Spleen (tissue), 11 donors: Measurements from ENCODE around the gene ATP6V0B. TPM values are rescaled to one million over a fixed set of nuclear protein-coding genes. Genes with fewer than 3 reads are reported as not detected.

Experiments
- DNase-seq: peaks from one replicate; pipeline ENCODE4 v3.0.0-alpha.2; 2020
- H3K27ac ChIP-seq, 8 donors: fragments of 200-600 bp; sonication (generic) in 7 of 8; 1 replicate in 4 of 8; 2 replicates in 4 of 8; pipeline versions ENCODE4 v1.5.0 to v1.8.0; 2016 to 2021; ENCODE audit warnings: inconsistent platforms in 4 of 8, mild to moderate bottlenecking in 4 of 8, moderate library complexity in 1 of 8
- H3K27me3 ChIP-seq, 7 donors: fragments of 200-600 bp; sonication (generic) in 6 of 7; replicated peaks in 1 of 7; 1 replicate in 4 of 7; 2 replicates in 3 of 7; pipeline versions ENCODE4 v1.5.0 to v1.8.0; 2016 to 2021; ENCODE audit warnings: inconsistent platforms in 3 of 7, mild to moderate bottlenecking in 1 of 7
- H3K36me3 ChIP-seq, 6 donors: fragments of 200-600 bp; sonication (generic) in 5 of 6; 1 replicate in 4 of 6; 2 replicates in 2 of 6; pipeline versions ENCODE4 v1.5.0 to v1.8.0; 2016 to 2021; ENCODE audit warnings: inconsistent platforms in 2 of 6
- H3K4me1 ChIP-seq, 6 donors: fragments of 200-600 bp; sonication (generic) in 5 of 6; 1 replicate in 3 of 6; 2 replicates in 3 of 6; pipeline versions ENCODE4 v1.5.0 to v1.8.0; 2016 to 2021; ENCODE audit warnings: inconsistent platforms in 3 of 6
- H3K4me3 ChIP-seq, 8 donors: fragments of 200-600 bp; sonication (generic) in 7 of 8; 1 replicate in 4 of 8; 2 replicates in 4 of 8; pipeline versions ENCODE4 v1.5.0 to v1.8.0; 2016 to 2021; ENCODE audit warnings: inconsistent platforms in 4 of 8, mild to moderate bottlenecking in 4 of 8, moderate library complexity in 2 of 8
- H3K9me3 ChIP-seq, 8 donors: fragments of 200-600 bp; sonication (generic) in 7 of 8; 1 replicate in 4 of 8; 2 replicates in 4 of 8; pipeline versions ENCODE4 v1.5.0 to v1.8.0; 2016 to 2021; ENCODE audit warnings: inconsistent platforms in 4 of 8
- CTCF ChIP-seq, 11 experiments: fragments of 200-600 bp in 7 of 11; fragments of 450-650 bp in 4 of 11; sonication (generic) in 4 of 11; IDR thresholded peaks in 8 of 11; conservative IDR thresholded peaks in 3 of 11; 1 replicate in 7 of 11; 2 replicates in 4 of 11; pipeline versions ENCODE4 v1.4.0 to v1.8.0; 2016 to 2021; ENCODE audit warnings: antibody characterized with exemption in 11 of 11, inconsistent platforms in 4 of 11, mild to moderate bottlenecking in 1 of 11
- POLR2A ChIP-seq, 3 donors: fragments of 450-650 bp; IDR thresholded peaks; one replicate each; pipeline ENCODE4 v1.5.1; 2017; ENCODE audit warnings: antibody characterized with exemption in 3 of 3, mild to moderate bottlenecking in 1 of 3
- POLR2AphosphoS5 ChIP-seq, 3 donors: sonication (generic); formaldehyde crosslinking; IDR thresholded peaks; one replicate each; pipeline ENCODE4 v1.5.1; 2017; ENCODE audit warnings: antibody characterized with exemption in 3 of 3
- WGBS, 5 donors: extraction: QIAGEN DNeasy Blood & Tissue Kit in 3 of 5; methylation state at CpG; one replicate each; pipeline versions ENCODE4 v1.1.5 to v1.1.7; 2013 to 2018; 5-methylcytosine and 5-hydroxymethylcytosine counted together
- intact Hi-C: fragments of 100-400 bp; cut with DNase I; formaldehyde crosslinking; loops from one replicate; pipeline ENCODE4 v1.15.0; 2023; ENCODE audit warnings: low total_unique reads
- polyA plus RNA-seq, 3 donors: library from polyadenylated mRNA; stranded (reverse); fragments of 200-250 nt; gene quantifications; one replicate each; pipeline ENCODE4 v1.2.1, GENCODE V29; 2013
- total RNA-seq, 7 donors: library from RNA; depleted of rRNA in 3 of 7; stranded (reverse); fragments of >200 nt in 3 of 7; fragmentation: NEBNext Ultra II Directional in 4 of 7; extraction: Animal tissue kit (Norgen Biotek cat#: 25700) in 4 of 7; gene quantifications; one replicate each; pipeline versions ENCODE4 v1.1.0 to v1.2.1, GENCODE V29; 2016 to 2021
- donor health status: healthy with polysubstance abuse.
- donor health status: DM: no; HTN: no; CAD: no; lungs with moderate emphysema.
- donor health status: DM: no; HTN: no; CAD: no.
- donor health status: Bipolar disorder and iron deficiency.
- donor health status: healthy.
- donor health status: DM: no; HTN: no; CAD: no.
- donor health status: DM: yes; HTN: yes; CAD: no.

ATP6V0B gene
- total and polyA plus RNA-seq, 10 donors, result 124 to 219 (median 177) TPM

GRCh38 chr1:43938383-43938782 is 36.4 kb upstream of the ATP6V0B start:
- Histone ChIP-seq H3K4me3 (no peak overlapping the region), H3K4me1 (peaks cover 3 to 35% (median 29%) of the 10 kb centered on the region in 6 donors), H3K36me3 (no peaks in the 10 kb centered on the region), H3K27ac (no peak overlapping the region), H3K9me3 (no peaks in the 10 kb centered on the region), H3K27me3 (peaks cover 0 to 36% (median 24%) of the 10 kb centered on the region in 7 donors)
- TF ChIP-seq POLR2AphosphoS5 (IDR thresholded peaks at IDR 0.05), result no peak
- TF ChIP-seq POLR2A (IDR thresholded peaks at IDR 0.05), result no peak
- no peak for TF ChIP-seq CTCF (IDR thresholded peaks at IDR 0.05 in 8 of 11, conservative IDR thresholded peaks at IDR 0.05 in 3 of 11)
- 87 to 91% (median 91%) methylated on average over 10 of the region's 10 CpGs for WGBS, 5 donors
- peak; percentile 15 for DNase-seq
- intact Hi-C loops, result loop anchor here (10.0 kb wide), 1 partner anchor 414 kb away; no protein-coding TSS in a partner anchor

DNA sequence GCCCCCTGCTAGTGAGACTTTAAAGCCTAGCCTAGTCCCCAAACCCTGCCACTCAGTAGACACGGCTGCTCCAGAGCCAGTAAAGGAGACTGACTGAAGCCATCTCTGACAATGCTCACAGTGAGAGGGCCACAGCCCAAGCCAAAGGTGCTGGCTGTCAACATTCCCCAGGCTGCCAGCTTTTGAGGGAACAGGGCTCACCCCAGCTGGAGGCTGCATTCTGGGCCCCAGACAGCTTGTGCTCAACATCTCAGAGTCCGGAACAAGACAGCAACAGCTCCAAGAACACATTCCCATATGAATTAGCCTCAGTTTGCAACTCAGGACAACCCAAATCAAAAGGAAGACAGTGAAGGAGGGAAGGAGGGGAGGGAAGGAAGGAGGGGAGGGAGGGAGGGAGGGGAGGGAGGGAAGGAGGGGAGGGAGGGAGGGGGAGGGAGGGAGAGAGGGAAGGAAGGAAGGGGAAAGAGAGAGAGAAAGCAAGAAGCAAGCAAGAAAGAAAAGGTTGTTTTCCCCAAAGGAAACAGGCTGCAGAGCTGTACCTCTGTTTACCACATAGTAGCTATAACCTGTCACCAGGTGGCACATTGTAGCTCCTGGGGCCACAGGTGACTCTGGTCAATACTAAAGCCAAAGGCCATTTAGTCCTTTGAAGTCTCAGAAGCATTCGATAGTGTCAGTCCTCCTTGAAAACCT is 35.7 kb upstream of the ATP6V0B start:
- TF ChIP-seq POLR2AphosphoS5 (IDR thresholded peaks at IDR 0.05) (no peak), POLR2A (IDR thresholded peaks at IDR 0.05) (no peak), CTCF (IDR thresholded peaks at IDR 0.05 in 8 of 11, conservative IDR thresholded peaks at IDR 0.05 in 3 of 11) (no peak)
- intact Hi-C loops, result loop anchor here (10.0 kb wide), 1 partner anchor 414 kb away; no protein-coding TSS in a partner anchor
- Histone ChIP-seq H3K36me3 (no peaks in the 10 kb centered on the region), H3K27me3 (peaks cover 0 to 30% (median 17%) of the 10 kb centered on the region in 7 donors), H3K9me3 (no peaks in the 10 kb centered on the region), H3K4me3 (no peak overlapping the region), H3K27ac (no peak overlapping the region), H3K4me1 (peaks cover 0 to 29% (median 22%) of the 10 kb centered on the region in 6 donors)
- 76 to 96% (median 89%) methylated on average over 1 to 3 of the region's 3 CpGs for WGBS, 5 donors
- peak; percentile 25 for DNase-seq

DNA sequence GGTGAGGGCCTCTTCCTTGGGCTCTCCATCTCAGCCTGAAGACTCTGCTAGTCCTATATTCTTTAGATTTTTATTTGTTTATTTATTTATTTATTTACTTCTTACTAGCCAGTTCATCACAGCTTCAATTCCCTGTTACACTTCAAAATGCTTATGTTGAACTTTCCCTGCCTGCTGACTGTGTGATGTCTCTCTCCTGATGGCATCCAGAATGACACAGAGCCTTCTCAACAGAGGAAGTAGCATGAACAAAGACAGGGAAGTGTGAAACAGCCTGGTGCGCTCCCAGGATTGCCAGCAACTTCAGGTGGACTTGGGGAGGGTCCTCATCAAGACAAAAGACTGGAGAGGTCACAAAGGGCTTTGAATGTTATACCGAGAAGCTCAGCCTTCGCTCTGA is 32.3 kb upstream of the ATP6V0B start:
- Histone ChIP-seq H3K4me3 (no peak overlapping the region), H3K27me3 (no peaks in the 10 kb centered on the region), H3K27ac (no peak overlapping the region), H3K4me1 (peaks cover 10 to 29% (median 23%) of the 10 kb centered on the region in 6 donors), H3K9me3 (no peaks in the 10 kb centered on the region), H3K36me3 (no peaks in the 10 kb centered on the region)
- 80 to 99% (median 86%) methylated on average over 3 of the region's 3 CpGs for WGBS, 5 donors
- peak; percentile 11 for DNase-seq
- TF ChIP-seq CTCF (IDR thresholded peaks at IDR 0.05 in 8 of 11, conservative IDR thresholded peaks at IDR 0.05 in 3 of 11), result no peak
- intact Hi-C loops, result no loop called here

- H3K4me1 ChIP-seq, result peaks cover 20 to 51% (median 38%) of the 10 kb centered on the region in 6 donors
- no peak overlapping the region for H3K4me3 ChIP-seq
- H3K27me3 ChIP-seq, result no peaks in the 10 kb centered on the region
- H3K27ac ChIP-seq, result no peak overlapping the region
- DNase-seq, result no peak
- intact Hi-C loops, result no loop called here
- TF ChIP-seq POLR2AphosphoS5 (IDR thresholded peaks at IDR 0.05) (no peak), CTCF (IDR thresholded peaks at IDR 0.05 in 8 of 11, conservative IDR thresholded peaks at IDR 0.05 in 3 of 11) (no peak)
- H3K36me3 ChIP-seq, result peaks cover 0 to 10% (median 5%) of the 10 kb centered on the region in 6 donors
- WGBS, 5 donors, result 88 to 100% (median 91%) methylated on average over 1 of the region's 1 CpG
- H3K9me3 ChIP-seq, result no peaks in the 10 kb centered on the region
Observed at GRCh38 chr1:43944860-43945259, 29.9 kb upstream of the ATP6V0B start.
